H1 (cell line): ENCODE data around the gene GHRH. TPM values are rescaled to one million over a fixed set of nuclear protein-coding genes. Genes with fewer than 3 reads are reported as not detected.

Experiments
- CTCF ChIA-PET: fragments of 300-600 bp; sonication (Branson Sonifier 250); formaldehyde crosslinking; loops from one replicate; lab custom pipeline; 2021; ENCODE audit not compliant: partially characterized antibody; lab: Charles Lee
- POLR2A ChIA-PET: fragments of 300-600 bp; sonication (Branson Sonifier 250); formaldehyde crosslinking; loops from one replicate; lab custom pipeline; 2021; ENCODE audit warnings: inconsistent platforms; ENCODE audit not compliant: partially characterized antibody; lab: Charles Lee
- DNase-seq, 2 experiments: peaks; one replicate each; pipeline versions ENCODE4 v3.0.0 to v3.0.0-alpha.2; 2010 to 2022; ENCODE audit warnings: low spot score in 2 of 2, low read depth in 1 of 2, mixed read lengths in 1 of 2
- FAIRE-seq: peaks from 2 replicates; lab custom pipeline; 2011; peaks lifted over from hg19 to GRCh38; lab: Jason Lieb, UNC
- H2AFZ ChIP-seq: 2 replicates; pipeline ENCODE4 v1.8.1; 2012; ENCODE audit warnings: low read length, inconsistent platforms
- H2AK5ac ChIP-seq: 2 replicates; pipeline ENCODE4 v1.6.1; 2013; ENCODE audit warnings: low read depth, low read length
- H2BK120ac ChIP-seq: replicated peaks from 2 replicates; pipeline ENCODE3; 2013; ENCODE audit warnings: low read depth, low read length, inconsistent platforms
- H2BK12ac ChIP-seq: 2 replicates; pipeline ENCODE4 v1.6.1; 2013; ENCODE audit warnings: low read depth, low read length
- H2BK15ac ChIP-seq: 2 replicates; pipeline ENCODE4 v1.6.1; 2013; ENCODE audit warnings: low read length
- H2BK20ac ChIP-seq: 2 replicates; pipeline ENCODE4 v1.6.1; 2013; ENCODE audit warnings: low read length
- H2BK5ac ChIP-seq: 2 replicates; pipeline ENCODE4 v1.6.1; 2013; ENCODE audit warnings: low read depth, low read length
- H3K14ac ChIP-seq: 2 replicates; pipeline ENCODE4 v1.6.1; 2013; ENCODE audit warnings: inconsistent platforms; ENCODE audit not compliant: insufficient read length
- H3K18ac ChIP-seq: 2 replicates; pipeline ENCODE4 v1.6.1; 2013; ENCODE audit warnings: low read length; ENCODE audit errors: extremely low read depth
- H3K23ac ChIP-seq: 2 replicates; pipeline ENCODE4 v1.6.1; 2013; ENCODE audit warnings: inconsistent platforms; ENCODE audit not compliant: insufficient read length
- H3K23me2 ChIP-seq: 2 replicates; pipeline ENCODE4 v1.6.1; 2013; ENCODE audit warnings: low read depth, low read length
- H3K27ac ChIP-seq: 2 replicates; pipeline ENCODE4 v1.6.1; 2011; ENCODE audit warnings: low read depth, low read length, inconsistent platforms
- H3K27me3 ChIP-seq, 4 experiments: replicated peaks in 1 of 4; 1 replicate in 1 of 4; 2 replicates in 3 of 4; pipeline versions ENCODE4 v1.6.1 to v1.8.1; 2011 to 2013; ENCODE audit warnings: low read length in 3 of 4, mild to moderate bottlenecking in 3 of 4, inconsistent platforms in 2 of 4, mixed read lengths in 2 of 4, moderate library complexity in 1 of 4; ENCODE audit not compliant: control insufficient read depth in 3 of 4, insufficient read depth in 3 of 4; ENCODE audit errors: extremely low read depth in 1 of 4
- H3K36me3 ChIP-seq, 4 experiments: 2 replicates each; pipeline versions ENCODE4 v1.6.1 to v1.8.1; 2011 to 2013; ENCODE audit warnings: mild to moderate bottlenecking in 4 of 4, low read length in 3 of 4, moderate library complexity in 2 of 4, control low read depth in 1 of 4, inconsistent platforms in 1 of 4; ENCODE audit not compliant: insufficient read depth in 4 of 4, control insufficient read depth in 2 of 4
- H3K4ac ChIP-seq: replicated peaks from 2 replicates; pipeline ENCODE3; 2013; ENCODE audit warnings: low read length, low read depth, mixed read lengths, inconsistent platforms; ENCODE audit not compliant: insufficient read length
- H3K4me1 ChIP-seq, 4 experiments: replicated peaks in 1 of 4; 1 replicate in 1 of 4; 2 replicates in 3 of 4; pipeline versions ENCODE4 v1.6.1 to v1.8.1; 2011 to 2013; ENCODE audit warnings: low read length in 3 of 4, inconsistent platforms in 2 of 4, mixed read lengths in 1 of 4; ENCODE audit not compliant: insufficient read depth in 4 of 4, control insufficient read depth in 3 of 4
- H3K4me2 ChIP-seq, 2 experiments: 2 replicates each; pipeline versions ENCODE4 v1.6.1 to v1.8.1; 2011 to 2013; ENCODE audit warnings: low read depth in 2 of 2, low read length in 2 of 2, control low read depth in 1 of 2, inconsistent platforms in 1 of 2, mild to moderate bottlenecking in 1 of 2; ENCODE audit not compliant: insufficient read depth in 1 of 2
- H3K4me3 ChIP-seq, 4 experiments: fragments of 200-600, 300-600 bp in 1 of 4; sonication (generic), shearing (Covaris generic), sonication (Bioruptor Twin) in 1 of 4; 2 replicates each; pipeline versions ENCODE4 v1.5.1 to v1.8.1; 2011 to 2016; ENCODE audit warnings: low read length in 4 of 4, low read depth in 3 of 4, control low read depth in 2 of 4, inconsistent platforms in 2 of 4, mild to moderate bottlenecking in 2 of 4, mixed read lengths in 1 of 4, moderate library complexity in 1 of 4; ENCODE audit not compliant: insufficient read depth in 2 of 4; ENCODE audit errors: extremely low read depth in 1 of 4
- H3K56ac ChIP-seq: replicated peaks from 2 replicates; pipeline ENCODE3; 2013; ENCODE audit warnings: low read depth, mild to moderate bottlenecking, mixed read lengths, low read length, inconsistent platforms; ENCODE audit not compliant: insufficient read length
- H3K79me1 ChIP-seq: 2 replicates; pipeline ENCODE4 v1.6.1; 2013; ENCODE audit warnings: low read depth, low read length, control low read depth
- H3K79me2 ChIP-seq, 2 experiments: 2 replicates each; pipeline versions ENCODE4 v1.6.1 to v1.8.1; 2012 to 2013; ENCODE audit warnings: low read length in 2 of 2, mild to moderate bottlenecking in 2 of 2, inconsistent platforms in 1 of 2; ENCODE audit not compliant: insufficient read depth in 2 of 2, control insufficient read depth in 1 of 2
- H3K9ac ChIP-seq, 4 experiments: replicated peaks in 1 of 4; 1 replicate in 1 of 4; 2 replicates in 3 of 4; pipeline versions ENCODE4 v1.6.1 to v1.8.1; 2011 to 2013; ENCODE audit warnings: low read depth in 3 of 4, low read length in 3 of 4, control low read depth in 2 of 4, mild to moderate bottlenecking in 2 of 4, moderate library complexity in 2 of 4, inconsistent platforms in 1 of 4; ENCODE audit errors: extremely low read depth in 1 of 4
- H3K9me3 ChIP-seq, 2 experiments: 2 replicates each; pipeline versions ENCODE4 v1.6.1 to v1.8.1; 2012 to 2013; ENCODE audit warnings: mild to moderate bottlenecking in 2 of 2, moderate library complexity in 2 of 2, control low read depth in 1 of 2, inconsistent platforms in 1 of 2, low read depth in 1 of 2, low read length in 1 of 2, mixed read lengths in 1 of 2; ENCODE audit not compliant: insufficient read depth in 2 of 2
- H4K20me1 ChIP-seq, 2 experiments: replicated peaks in 1 of 2; 2 replicates each; pipeline versions ENCODE3 to v1.8.1; 2011 to 2013; ENCODE audit warnings: inconsistent platforms in 2 of 2, low read length in 2 of 2, mild to moderate bottlenecking in 1 of 2; ENCODE audit not compliant: insufficient read depth in 2 of 2, control insufficient read depth in 1 of 2
- H4K5ac ChIP-seq: 2 replicates; pipeline ENCODE4 v1.6.1; 2013; ENCODE audit warnings: low read length, low read depth, mixed read lengths, inconsistent platforms; ENCODE audit not compliant: insufficient read length
- H4K8ac ChIP-seq: 2 replicates; pipeline ENCODE4 v1.8.0; 2013; ENCODE audit warnings: mild to moderate bottlenecking, moderate library complexity, low read length, inconsistent platforms; ENCODE audit not compliant: insufficient read depth; ENCODE audit errors: extremely low read depth
- H4K91ac ChIP-seq: replicated peaks from 2 replicates; pipeline ENCODE3; 2013; ENCODE audit warnings: low read length, mixed read lengths, inconsistent platforms; ENCODE audit not compliant: insufficient read length
- ASH2L ChIP-seq: fragments of 200-600, 300-600 bp; sonication (generic); IDR thresholded peaks from one replicate; pipeline ENCODE4 v1.7.1; 2017; ENCODE audit warnings: low read length
- BCL11A ChIP-seq, 2 experiments: IDR thresholded peaks; one replicate each; pipeline ENCODE4 v1.6.1; 2011; ENCODE audit warnings: low read depth in 2 of 2, low read length in 2 of 2, mild to moderate bottlenecking in 2 of 2
- BRCA1 ChIP-seq: IDR thresholded peaks from 2 replicates; pipeline ENCODE4 v1.6.1; 2012; ENCODE audit warnings: low read depth, low read length, improper control_type of control experiment
- CBX8 ChIP-seq: fragments of 300-800, 300-1000 bp; sonication (generic); IDR thresholded peaks from 2 replicates; pipeline ENCODE4 v1.7.1; 2016; ENCODE audit warnings: low read depth, low read length, borderline replicate concordance
- JUN ChIP-seq: IDR thresholded peaks from 2 replicates; pipeline ENCODE4 v1.6.1; 2011; ENCODE audit warnings: low read depth, mild to moderate bottlenecking, improper control_type of control experiment, low read length
- KDM5A ChIP-seq: fragments of 200-600 bp; IDR thresholded peaks from 2 replicates; pipeline ENCODE4 v1.7.1; 2012; ENCODE audit warnings: mild to moderate bottlenecking, low read length, inconsistent platforms, mixed read lengths
- MAFK ChIP-seq: IDR thresholded peaks from 2 replicates; pipeline ENCODE4 v1.6.1; 2012; ENCODE audit warnings: low read depth, mild to moderate bottlenecking, improper control_type of control experiment, low read length
- RXRA ChIP-seq: IDR thresholded peaks from 2 replicates; pipeline ENCODE4 v1.6.1; 2011; ENCODE audit warnings: low read depth, mild to moderate bottlenecking, low read length, moderate library complexity; ENCODE audit not compliant: insufficient read depth
- SIRT6 ChIP-seq: IDR thresholded peaks from one replicate; pipeline ENCODE4 v1.7.1; 2012; ENCODE audit warnings: low read length, inconsistent platforms
- SP1 ChIP-seq: IDR thresholded peaks from 2 replicates; pipeline ENCODE4 v1.6.1; 2011; ENCODE audit warnings: low read depth, low read length
- TAF7 ChIP-seq: optimal IDR thresholded peaks from 2 replicates; pipeline ENCODE3; 2011; ENCODE audit warnings: low read depth, mild to moderate bottlenecking, inconsistent platforms, low read length, moderate library complexity, borderline replicate concordance
- TCF12 ChIP-seq: IDR thresholded peaks from 2 replicates; pipeline ENCODE4 v1.6.1; 2011; ENCODE audit warnings: low read depth, mild to moderate bottlenecking, low read length
- WGBS, 2 experiments: shearing (Covaris generic) in 1 of 2; methylation state at CpG; one replicate each; pipeline versions ENCODE4 v1.1.6 to v1.1.7; 2013 to 2015; ENCODE audit warnings: low lambda C conversion rate in 2 of 2, mixed read lengths in 2 of 2, inconsistent platforms in 1 of 2, low coverage in 1 of 2, missing lambda C conversion rate in 1 of 2; ENCODE audit not compliant: insufficient replicate concordance in 2 of 2, insufficient coverage in 1 of 2, insufficient read length in 1 of 2; ENCODE audit errors: extremely low coverage in 1 of 2, missing lambda C conversion rate in 1 of 2; 5-methylcytosine and 5-hydroxymethylcytosine counted together
- polyA plus RNA-seq, 7 experiments: library from polyadenylated mRNA; depleted of rRNA in 3 of 7; stranded (reverse) in 5 of 7; unstranded in 2 of 7; fragments of >200 nt in 5 of 7; fragments of 200-250 nt in 2 of 7; gene quantifications; 1 replicate in 5 of 7; 2 replicates in 1 of 7; 4 replicates in 1 of 7; pipeline versions ENCODE4 v1.2.1 to v1.2.3, GENCODE V29; 2011 to 2013; ENCODE audit warnings: missing spikeins in 2 of 7, mixed read lengths in 2 of 7
- total RNA-seq: library from RNA; stranded (reverse); fragmentation: NEBNext Ultra II Directional; extraction: Animal tissue kit (Norgen Biotek cat#: 25700); gene quantifications from 2 replicates; pipeline ENCODE4 v1.2.1, GENCODE V29; 2021

The GHRH gene
- total and polyA plus RNA-seq, 2 of the 8 experiments (the other 6 are each of a cell fraction or from before 2014, with no cell fraction given), result not detected

DNA sequence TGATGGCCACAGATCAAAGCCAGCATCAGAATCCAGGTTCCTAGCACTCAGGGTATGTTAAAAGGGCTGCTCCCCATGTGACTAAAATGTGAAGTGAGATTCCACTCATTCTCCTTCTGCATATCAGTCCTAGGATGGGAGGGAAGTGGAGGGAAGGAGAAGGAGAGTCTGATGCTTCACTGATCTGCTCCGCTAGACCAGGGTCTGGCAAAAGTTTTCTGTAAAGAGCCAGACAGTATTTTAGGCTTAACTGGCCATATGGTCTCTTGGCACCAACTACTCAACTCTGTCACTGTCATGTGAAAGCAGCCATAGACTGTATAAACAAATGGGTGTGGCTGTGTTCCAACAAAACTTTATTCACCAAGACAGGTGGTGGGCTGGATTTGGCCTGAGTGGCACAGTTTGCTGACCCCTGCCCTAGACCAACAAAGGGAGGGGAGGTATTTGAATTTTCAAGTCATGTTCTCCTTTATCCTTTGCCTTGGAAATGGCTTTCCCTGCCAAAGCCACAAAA lies 22.6 kb downstream of the GHRH start:
- H3K27ac ChIP-seq, result no peak overlapping the region
- TF ChIP-seq MAFK (no peak), JUN (no peak), CBX8 (no peak), SP1 (no peak), TCF12 (no peak), SIRT6 (no peak), RXRA (no peak), ASH2L (no peak), BRCA1 (no peak), TAF7 (no peak), KDM5A (no peak), BCL11A (IDR thresholded peaks at IDR 0.05; ENCODE audit: low read depth in 2 of 2, low read length in 2 of 2) (no peak)

More for the DNA sequence above, 22.6 kb downstream of the GHRH start:
- no peak overlapping the region for H2BK12ac ChIP-seq
- H3K9me3 ChIP-seq, result no peaks in the 10 kb centered on the region
- H3K9ac ChIP-seq, result no peak overlapping the region
- POLR2A ChIA-PET, result interaction anchor here (1.7 to 1.9 kb wide), 2 partner anchors 12 to 18 kb away, joined by 4 read pairs; no protein-coding TSS in a partner anchor
- H3K23ac ChIP-seq, result no peak overlapping the region
- no peak overlapping the region for H2BK15ac ChIP-seq
- H4K91ac ChIP-seq, result no peak overlapping the region
- no peak overlapping the region for H2BK120ac ChIP-seq
- H2BK20ac ChIP-seq, result no peak overlapping the region
- CTCF ChIA-PET, result interaction anchor here (1.0 kb wide), 1 partner anchor 43 kb away, joined by 4 read pairs; no protein-coding TSS in a partner anchor
- no peak overlapping the region for H3K4ac ChIP-seq
- H3K56ac ChIP-seq, result no peak overlapping the region
- H2AFZ ChIP-seq, result no peak overlapping the region
- H3K14ac ChIP-seq, result no peak overlapping the region
- no peaks in the 10 kb centered on the region; a peak in 1 of 7 replicates for H3K4me1 ChIP-seq
- peaks cover 0 to 2% of the 10 kb centered on the region in 2 experiments for H4K20me1 ChIP-seq
- FAIRE-seq, result no peak
- WGBS, 2 experiments, result 100% methylated on average over 1 of the region's 1 CpG; no CpG with 5 or more reads in 1 of the 2 experiments
- no peak overlapping the region for H4K5ac ChIP-seq
- no peak overlapping the region for H3K18ac ChIP-seq
- no peak for DNase-seq
- H3K79me2 ChIP-seq, result no peaks in the 10 kb centered on the region
- no peak overlapping the region for H4K8ac ChIP-seq
- H2BK5ac ChIP-seq, result no peak overlapping the region
- no peaks in the 10 kb centered on the region for H3K23me2 ChIP-seq
- no peak overlapping the region for H3K4me3 ChIP-seq
- H3K4me2 ChIP-seq, result no peak overlapping the region
- H3K79me1 ChIP-seq, result no peaks in the 10 kb centered on the region
- H2AK5ac ChIP-seq, result no peak overlapping the region
- H3K36me3 ChIP-seq, result peaks cover 35 to 96% (median 79%) of the 10 kb centered on the region in 4 experiments
- H3K27me3 ChIP-seq, result no peaks in the 10 kb centered on the region
